ENCODE data around the gene BID.

Gene BID

GRCh38 chr22:17794726-17795542 is 20.7 kb upstream of the BID start:
- Histone ChIP-seq H3K4me1 (ENCODE audit: insufficient read depth, low read length) (no peaks in the 10 kb centered on the region), H3K9ac (ENCODE audit: low read depth, low read length) (no peak overlapping the region), H3K9me3 (ENCODE audit: control insufficient read depth, insufficient read depth, low read length) (no peaks in the 10 kb centered on the region), H3K36me3 (ENCODE audit: insufficient read depth, low read length) (no peaks in the 10 kb centered on the region)

GRCh38 chr22:17792854-17793434 is 18.7 kb upstream of the BID start:
- no peak overlapping the region for H3K9ac ChIP-seq (ENCODE audit: low read depth, low read length)
- no peaks in the 10 kb centered on the region for H3K4me1 ChIP-seq (ENCODE audit: insufficient read depth, low read length)
- no peaks in the 10 kb centered on the region for H3K9me3 ChIP-seq (ENCODE audit: control insufficient read depth, insufficient read depth, low read length)
- no peaks in the 10 kb centered on the region for H3K36me3 ChIP-seq (ENCODE audit: insufficient read depth, low read length)

DNA sequence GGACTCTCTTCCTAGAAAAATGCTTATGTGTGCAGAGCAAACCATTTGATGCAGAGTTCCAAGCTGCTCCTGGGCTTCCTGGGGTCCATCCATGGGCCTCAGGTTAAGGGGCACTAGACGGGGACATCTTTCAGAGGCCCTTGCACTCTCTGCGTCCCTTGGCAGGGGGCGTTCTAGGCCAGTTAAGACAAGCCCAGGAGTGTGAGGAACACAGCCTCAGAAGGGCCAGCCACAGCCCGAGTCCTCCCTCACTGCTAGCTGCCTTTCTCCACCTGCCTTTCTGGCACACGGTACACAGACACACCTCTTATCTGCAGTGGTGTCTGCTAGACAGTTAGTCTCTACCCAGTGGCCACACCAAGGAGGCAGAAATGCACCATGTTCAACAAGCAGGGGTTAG is 18.0 kb upstream of the BID start:
- H3K9me3 ChIP-seq (ENCODE audit: control insufficient read depth, insufficient read depth, low read length): no peaks in the 10 kb centered on the region
- no peak overlapping the region for H3K9ac ChIP-seq (ENCODE audit: low read depth, low read length)
- H3K36me3 ChIP-seq (ENCODE audit: insufficient read depth, low read length): no peaks in the 10 kb centered on the region
- H3K4me1 ChIP-seq (ENCODE audit: insufficient read depth, low read length): peaks cover 1% of the 10 kb centered on the region; the same call in 1 of the 2 replicates

GRCh38 chr22:17791196-17791595 is 16.9 kb upstream of the BID start:
- peaks cover 12% of the 10 kb centered on the region for H3K4me1 ChIP-seq (ENCODE audit: insufficient read depth, low read length)

DNA sequence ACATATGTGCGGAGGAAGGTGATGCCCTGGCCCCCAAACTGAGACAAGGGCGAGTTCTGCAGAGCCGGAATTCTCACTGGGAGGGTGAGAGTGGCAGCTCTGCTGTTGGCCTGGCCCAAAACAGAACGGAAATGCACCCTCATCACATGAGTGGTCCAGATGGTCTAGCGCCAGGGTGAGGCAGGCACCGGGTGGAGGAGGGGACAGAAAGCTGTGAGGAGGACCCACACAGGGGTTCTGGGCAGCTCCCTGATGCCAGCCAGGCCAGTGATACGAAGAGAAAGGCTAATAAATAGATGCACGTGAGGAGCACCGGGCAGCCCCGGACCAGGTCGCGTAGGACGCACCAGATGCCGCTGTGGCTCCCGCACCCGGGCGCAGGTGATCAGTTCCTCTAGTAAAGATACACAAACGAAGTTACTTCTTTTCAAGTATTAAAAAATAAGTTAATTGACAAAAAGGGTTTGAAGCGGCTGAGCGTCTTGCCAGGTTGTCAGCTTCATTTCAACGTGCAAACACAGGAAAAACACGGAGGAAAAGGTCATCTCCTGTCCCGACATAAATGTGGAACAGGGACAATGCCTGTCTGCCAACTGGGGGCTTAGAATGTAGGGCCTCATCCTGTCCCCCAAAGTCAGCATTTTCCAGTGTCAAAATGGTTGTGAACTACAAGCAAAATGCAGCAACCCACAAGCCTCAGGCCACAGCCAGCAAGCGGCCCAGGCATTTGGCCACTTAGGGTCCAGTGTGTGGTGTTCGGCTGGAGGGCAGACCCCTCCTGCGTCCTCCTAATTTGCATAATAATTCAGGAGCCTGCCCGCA is 15.3 kb upstream of the BID start:
- Histone ChIP-seq H3K9me3 (ENCODE audit: control insufficient read depth, insufficient read depth, low read length) (no peaks in the 10 kb centered on the region), H3K36me3 (ENCODE audit: insufficient read depth, low read length) (no peaks in the 10 kb centered on the region), H3K9ac (ENCODE audit: low read depth, low read length) (no peak overlapping the region), H3K4me1 (ENCODE audit: insufficient read depth, low read length) (peaks cover 12% of the 10 kb centered on the region)

More at GRCh38 chr22:17791196-17791595, 16.9 kb upstream of the BID start:
- Histone ChIP-seq H3K36me3 (ENCODE audit: insufficient read depth, low read length) (no peaks in the 10 kb centered on the region), H3K9ac (ENCODE audit: low read depth, low read length) (no peak overlapping the region), H3K9me3 (ENCODE audit: control insufficient read depth, insufficient read depth, low read length) (no peaks in the 10 kb centered on the region)

DNA sequence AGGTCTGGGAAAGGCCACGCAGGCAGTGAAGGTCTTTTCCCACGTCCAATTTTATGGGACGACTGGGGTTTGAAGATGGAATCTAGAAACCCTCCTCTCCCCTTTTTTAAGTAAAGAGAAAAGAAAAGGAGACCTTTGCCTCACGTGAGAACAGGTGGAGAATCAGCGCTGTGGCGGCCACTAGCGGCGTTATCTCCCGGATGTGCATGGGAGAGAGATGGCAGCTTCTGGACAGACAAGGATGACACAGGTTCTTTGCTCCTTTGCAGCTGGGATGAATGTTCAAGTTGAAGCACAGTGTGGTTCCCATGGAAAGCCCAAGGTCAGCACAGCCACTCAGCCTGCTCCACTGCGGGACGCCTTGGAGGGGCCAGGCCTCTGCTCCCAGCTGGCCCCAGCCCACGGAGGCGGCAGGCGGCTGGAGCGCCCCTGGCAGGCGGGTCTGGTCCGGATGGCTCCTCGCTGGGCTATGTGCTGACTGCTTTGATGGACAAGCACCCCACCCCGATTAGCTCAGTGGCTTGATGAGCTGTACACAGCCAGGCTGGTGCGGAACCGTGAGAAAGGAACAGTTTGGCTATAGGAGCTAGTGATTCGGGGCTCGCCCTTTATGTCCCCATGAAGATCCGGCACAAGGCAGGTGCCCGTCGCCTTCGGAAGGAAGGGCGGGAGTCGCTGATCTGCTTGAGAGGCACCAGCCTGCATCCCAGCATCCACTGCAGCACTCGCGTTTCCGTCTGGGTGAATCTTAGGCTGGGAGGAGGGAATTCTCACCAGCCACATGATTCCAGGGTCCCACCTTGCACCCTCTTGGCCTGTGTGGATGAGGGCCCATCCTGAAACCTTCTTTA is 14.5 kb upstream of the BID start:
- no peak overlapping the region for H3K9ac ChIP-seq (ENCODE audit: low read depth, low read length)
- H3K36me3 ChIP-seq (ENCODE audit: insufficient read depth, low read length): no peaks in the 10 kb centered on the region

GRCh38 chr22:17787716-17788330 is 13.6 kb upstream of the BID start:
- H3K9ac ChIP-seq (ENCODE audit: low read depth, low read length): no peak overlapping the region

More for the DNA sequence above, 14.5 kb upstream of the BID start:
- no peaks in the 10 kb centered on the region for H3K9me3 ChIP-seq (ENCODE audit: control insufficient read depth, insufficient read depth, low read length)
- peaks cover 12% of the 10 kb centered on the region for H3K4me1 ChIP-seq (ENCODE audit: insufficient read depth, low read length)

DNA sequence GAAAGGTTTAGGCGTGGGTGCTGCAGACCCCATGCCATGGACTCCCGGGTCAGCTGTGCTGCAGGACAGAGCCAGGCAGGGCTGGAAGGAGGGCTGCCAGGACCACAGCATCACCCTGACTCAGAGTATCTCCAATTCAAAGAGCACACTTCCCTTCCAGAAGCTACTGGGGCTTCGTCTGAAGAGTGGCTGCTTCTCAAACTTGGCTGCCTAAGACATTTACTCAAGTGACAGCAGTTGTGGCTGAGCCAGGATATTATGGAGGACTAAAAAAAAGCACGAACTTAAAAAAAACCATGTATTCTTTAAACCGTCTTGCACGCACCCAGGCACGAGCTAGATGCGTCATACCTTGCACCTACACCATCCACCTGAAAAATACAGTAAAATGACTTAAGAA is 13.0 kb upstream of the BID start:
- Histone ChIP-seq H3K9ac (ENCODE audit: low read depth, low read length) (no peak overlapping the region), H3K36me3 (ENCODE audit: insufficient read depth, low read length) (no peaks in the 10 kb centered on the region), H3K4me1 (ENCODE audit: insufficient read depth, low read length) (peaks cover 12% of the 10 kb centered on the region), H3K9me3 (ENCODE audit: control insufficient read depth, insufficient read depth, low read length) (no peaks in the 10 kb centered on the region)

More at GRCh38 chr22:17787716-17788330, 13.6 kb upstream of the BID start:
- Histone ChIP-seq H3K9me3 (ENCODE audit: control insufficient read depth, insufficient read depth, low read length) (no peaks in the 10 kb centered on the region), H3K36me3 (ENCODE audit: insufficient read depth, low read length) (no peaks in the 10 kb centered on the region), H3K4me1 (ENCODE audit: insufficient read depth, low read length) (peaks cover 12% of the 10 kb centered on the region)

DNA sequence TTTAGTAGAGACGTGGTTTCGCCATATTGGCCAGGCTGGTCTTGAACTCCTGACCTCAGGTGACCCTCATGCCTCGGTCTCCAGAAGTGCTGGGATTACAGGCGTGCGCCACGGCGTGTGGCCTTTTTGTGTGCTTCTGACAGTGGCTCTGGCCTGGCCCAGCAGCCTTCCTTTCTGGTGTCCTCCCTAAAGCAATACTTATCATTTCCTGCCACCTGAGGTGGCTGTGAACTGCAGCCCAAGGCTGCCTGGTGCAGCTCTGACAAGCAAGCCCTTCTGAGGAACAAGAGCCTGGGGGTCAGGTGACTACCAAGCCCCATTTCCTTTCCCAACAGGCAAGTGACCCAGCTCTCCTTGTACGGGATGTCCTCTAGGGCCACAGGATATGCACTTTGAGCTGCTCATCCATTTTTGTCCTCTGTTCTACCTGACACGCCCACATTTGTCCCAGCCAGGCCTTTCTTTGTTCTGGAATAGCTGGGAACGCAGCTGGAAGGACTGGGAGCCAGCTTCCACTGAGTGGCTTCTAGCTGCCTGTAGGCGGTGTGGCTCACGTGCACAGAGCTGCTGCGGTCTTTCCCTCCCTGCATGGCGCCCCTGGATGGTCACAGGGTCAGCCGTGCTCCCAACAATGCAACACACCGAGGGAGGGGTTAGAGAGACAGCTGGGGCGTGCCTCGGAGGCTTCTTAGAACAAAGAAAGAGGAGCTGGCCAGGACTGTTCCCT is 12.3 kb upstream of the BID start:
- no peaks in the 10 kb centered on the region for H3K36me3 ChIP-seq (ENCODE audit: insufficient read depth, low read length)
- H3K9ac ChIP-seq (ENCODE audit: low read depth, low read length): no peak overlapping the region
- H3K4me1 ChIP-seq (ENCODE audit: insufficient read depth, low read length): peaks cover 12% of the 10 kb centered on the region
- H3K9me3 ChIP-seq (ENCODE audit: control insufficient read depth, insufficient read depth, low read length): no peaks in the 10 kb centered on the region

DNA sequence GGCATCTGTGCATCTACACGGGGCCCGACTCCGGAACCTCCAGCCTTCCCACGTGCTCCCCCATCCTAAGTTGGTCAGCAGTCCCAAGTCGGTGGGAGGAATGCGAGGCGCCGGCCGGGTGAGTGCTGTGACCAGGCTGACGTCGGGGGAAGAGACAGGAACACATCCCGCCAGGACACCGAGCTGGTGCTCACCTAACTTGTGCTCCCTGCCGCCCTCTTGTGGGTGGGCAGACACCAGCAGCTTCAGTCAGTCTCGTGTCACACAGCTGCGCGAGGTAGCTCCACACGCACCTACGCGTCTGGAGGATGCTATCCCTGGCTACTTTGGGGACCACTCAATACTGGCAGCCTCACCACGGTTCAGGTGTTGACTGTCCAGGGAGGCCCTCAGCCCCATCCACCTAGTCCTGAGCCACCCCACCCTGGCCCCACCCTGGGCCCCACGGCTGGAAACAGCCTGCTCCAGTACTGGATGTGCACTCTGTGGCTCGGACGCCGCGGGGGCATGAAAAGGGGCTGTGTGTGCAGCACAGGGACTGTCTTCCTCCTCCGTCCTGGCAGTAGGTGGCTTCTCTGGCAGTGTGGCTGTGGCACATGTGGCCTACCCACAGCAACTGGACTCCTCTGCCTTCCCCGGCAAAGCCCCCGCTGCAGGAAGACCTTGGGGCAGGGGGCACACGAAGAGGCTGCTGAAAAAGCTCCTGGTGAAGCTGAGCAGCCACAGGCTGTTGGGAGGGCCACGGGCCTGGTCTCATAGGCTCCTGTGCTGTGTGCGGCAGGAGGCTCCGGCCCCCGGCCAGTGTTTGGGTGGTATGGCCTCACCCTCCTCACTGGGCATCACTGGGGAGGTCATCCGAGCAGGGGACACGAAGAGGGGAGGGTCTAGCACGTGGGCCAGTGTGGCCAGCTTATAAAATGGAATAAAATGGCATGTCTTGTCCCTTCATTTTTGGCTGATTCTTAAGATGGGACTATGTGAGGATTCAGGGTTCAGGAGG is 11.2 kb upstream of the BID start:
- Histone ChIP-seq H3K4me1 (ENCODE audit: insufficient read depth, low read length) (peaks cover 12% of the 10 kb centered on the region), H3K9me3 (ENCODE audit: control insufficient read depth, insufficient read depth, low read length) (no peaks in the 10 kb centered on the region), H3K9ac (ENCODE audit: low read depth, low read length) (no peak overlapping the region), H3K36me3 (ENCODE audit: insufficient read depth, low read length) (no peaks in the 10 kb centered on the region)

- H3K36me3 ChIP-seq (ENCODE audit: insufficient read depth, low read length): no peaks in the 10 kb centered on the region
- H3K4me1 ChIP-seq (ENCODE audit: insufficient read depth, low read length): peaks cover 12% of the 10 kb centered on the region
- H3K9me3 ChIP-seq (ENCODE audit: control insufficient read depth, insufficient read depth, low read length): no peaks in the 10 kb centered on the region
- H3K9ac ChIP-seq (ENCODE audit: low read depth, low read length): no peak overlapping the region
Measured at GRCh38 chr22:17784776-17785175, 10.5 kb upstream of the BID start.

DNA sequence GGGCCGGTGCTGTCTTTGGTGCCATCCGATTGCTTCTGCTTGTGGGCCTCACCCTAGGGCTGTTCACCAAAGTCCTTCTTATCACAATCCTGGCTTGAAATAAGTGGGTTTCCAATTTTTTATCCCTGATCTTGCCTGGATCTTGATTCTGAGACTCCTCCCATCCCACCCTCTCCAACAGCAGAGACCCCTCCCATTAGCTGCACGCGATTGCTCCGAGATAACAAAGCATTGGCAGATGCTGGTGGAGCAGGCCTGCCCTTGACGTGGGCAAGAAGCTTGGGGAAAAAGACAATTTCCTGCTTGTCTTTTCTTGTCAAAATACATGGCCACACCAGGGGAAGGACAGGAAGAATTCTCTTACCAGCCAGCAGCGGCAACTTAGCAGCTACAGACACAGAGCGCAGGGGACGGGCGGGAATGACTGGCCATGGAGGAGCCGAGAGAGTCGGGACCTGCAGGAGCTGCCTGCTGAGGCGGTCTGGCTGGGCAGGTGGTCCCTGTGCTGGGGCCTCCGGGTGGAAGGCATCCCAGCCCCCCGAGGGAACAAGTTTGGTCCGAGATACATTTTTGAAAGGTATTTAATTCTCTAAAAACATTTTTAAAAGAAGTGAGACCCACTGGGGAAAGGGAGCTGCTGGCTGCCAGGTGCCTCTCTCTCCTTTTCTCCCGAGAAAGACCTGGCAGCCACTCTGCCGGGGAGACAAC is 9.7 kb upstream of the BID start:
- Histone ChIP-seq H3K9ac (ENCODE audit: low read depth, low read length) (no peak overlapping the region), H3K4me1 (ENCODE audit: insufficient read depth, low read length) (peaks cover 12% of the 10 kb centered on the region), H3K36me3 (ENCODE audit: insufficient read depth, low read length) (no peaks in the 10 kb centered on the region), H3K9me3 (ENCODE audit: control insufficient read depth, insufficient read depth, low read length) (no peaks in the 10 kb centered on the region)

All from ES-I3 (cell line).